HepG2 (cell line): ENCODE measurements around the gene PGPEP1. TPM values are rescaled to one million over a fixed set of nuclear protein-coding genes. Genes with fewer than 3 reads are reported as not detected.
A peak's percentile ranks its signal among the peaks of the same experiment; 100 is the strongest.

Experiments used
- AHR ChIP-seq: IDR thresholded peaks from 2 replicates; pipeline ENCODE4 v1.6.1; 2018; ENCODE audit warnings: missing genetic modification reagents, missing compliant biosample characterization
- ARHGAP35 ChIP-seq: sonication (generic); formaldehyde crosslinking; IDR thresholded peaks from 2 replicates; pipeline ENCODE4 v1.9.0; 2022; ENCODE audit warnings: mild to moderate bottlenecking, inconsistent platforms, moderate library complexity, missing genetic modification reagents, borderline replicate concordance
- ARID2 ChIP-seq: sonication (generic); formaldehyde crosslinking; IDR thresholded peaks from 2 replicates; pipeline ENCODE4 v1.8.1; 2022; ENCODE audit warnings: mild to moderate bottlenecking, missing genetic modification reagents, borderline replicate concordance
- ATF2 ChIP-seq: sonication (generic); formaldehyde crosslinking; IDR thresholded peaks from 2 replicates; pipeline ENCODE4 v1.4.0; 2020; ENCODE audit warnings: missing genetic modification reagents
- ATRX ChIP-seq: sonication (generic); formaldehyde crosslinking; IDR thresholded peaks from 2 replicates; pipeline ENCODE4 v1.4.0; 2020; ENCODE audit warnings: missing genetic modification reagents, borderline replicate concordance
- ELF4 ChIP-seq: sonication (generic); formaldehyde crosslinking; IDR thresholded peaks from 2 replicates; pipeline ENCODE4 v1.5.0; 2020; ENCODE audit warnings: missing genetic modification reagents, mild to moderate bottlenecking, moderate library complexity, borderline replicate concordance
- GMEB1 ChIP-seq: sonication (generic); formaldehyde crosslinking; IDR thresholded peaks from 2 replicates; pipeline ENCODE4 v1.5.1; 2020; ENCODE audit warnings: missing genetic modification reagents, mild to moderate bottlenecking, borderline replicate concordance
- GMEB2 ChIP-seq: IDR thresholded peaks from 2 replicates; pipeline ENCODE4 v1.6.1; 2016; ENCODE audit warnings: missing biosample characterization, missing genetic modification reagents, low read depth
- GTF3A ChIP-seq: sonication (generic); formaldehyde crosslinking; conservative IDR thresholded peaks from 2 replicates; pipeline ENCODE4 v1.4.0; 2020; ENCODE audit warnings: mild to moderate bottlenecking, missing genetic modification reagents
- KAT7 ChIP-seq: IDR thresholded peaks from 2 replicates; pipeline ENCODE4 v1.6.1; 2018; ENCODE audit warnings: borderline replicate concordance, missing compliant biosample characterization
- PHF8 ChIP-seq: sonication (generic); formaldehyde crosslinking; IDR thresholded peaks from 2 replicates; pipeline ENCODE4 v1.5.0; 2020; ENCODE audit warnings: missing genetic modification reagents
- PRDM10 ChIP-seq: sonication (generic); formaldehyde crosslinking; IDR thresholded peaks from 2 replicates; pipeline ENCODE4 v1.4.0; 2020; ENCODE audit warnings: low read depth, missing genetic modification reagents
- SMAD9 ChIP-seq: sonication (generic); formaldehyde crosslinking; IDR thresholded peaks from 2 replicates; pipeline ENCODE4 v1.5.1; 2020; ENCODE audit warnings: mild to moderate bottlenecking, missing genetic modification reagents
- SP5 ChIP-seq: IDR thresholded peaks from 2 replicates; pipeline ENCODE4 v1.6.1; 2016; ENCODE audit warnings: low read depth, borderline replicate concordance
- STAG1 ChIP-seq: sonication (generic); formaldehyde crosslinking; IDR thresholded peaks from 2 replicates; pipeline ENCODE4 v1.4.0; 2020; ENCODE audit warnings: missing genetic modification reagents
- XBP1 ChIP-seq: sonication (generic); formaldehyde crosslinking; IDR thresholded peaks from 2 replicates; pipeline ENCODE4 v1.5.0; 2020; ENCODE audit warnings: missing genetic modification reagents
- ZNF17 ChIP-seq: sonication (generic); formaldehyde crosslinking; IDR thresholded peaks from 2 replicates; pipeline ENCODE4 v1.5.0; 2020; ENCODE audit warnings: mild to moderate bottlenecking, missing genetic modification reagents
- ZNF329 ChIP-seq: sonication (generic); formaldehyde crosslinking; IDR thresholded peaks from 2 replicates; pipeline ENCODE4 v1.9.0; 2021; ENCODE audit warnings: low read depth, mild to moderate bottlenecking, missing genetic modification reagents
- ZNF44 ChIP-seq: sonication (generic); formaldehyde crosslinking; IDR thresholded peaks from 2 replicates; pipeline ENCODE4 v1.5.1; 2020; ENCODE audit warnings: mild to moderate bottlenecking, missing genetic modification reagents
- ZNF556 ChIP-seq: sonication (generic); formaldehyde crosslinking; IDR thresholded peaks from 2 replicates; pipeline ENCODE4 v1.4.0; 2020; ENCODE audit warnings: mild to moderate bottlenecking, missing genetic modification reagents, borderline replicate concordance
- ZNF607 ChIP-seq: sonication (generic); formaldehyde crosslinking; IDR thresholded peaks from 2 replicates; pipeline ENCODE4 v1.5.1; 2020; ENCODE audit warnings: missing genetic modification reagents, mild to moderate bottlenecking, borderline replicate concordance
- ZNF850 ChIP-seq: sonication (generic); formaldehyde crosslinking; conservative IDR thresholded peaks from 2 replicates; pipeline ENCODE4 v1.9.0; 2021; ENCODE audit warnings: mild to moderate bottlenecking, missing genetic modification reagents
- polyA plus RNA-seq, 8 experiments: library from polyadenylated mRNA; depleted of rRNA in 3 of 8; stranded (reverse) in 7 of 8; unstranded in 1 of 8; fragments of >200 nt; fragmentation: Illumina TruSeq in 4 of 8; extraction: Trizol in 4 of 8; gene quantifications; 2 replicates each; pipeline versions ENCODE4 v1.2.1 to v1.2.3, GENCODE V29; 2011 to 2016; ENCODE audit warnings: low read depth in 4 of 8, missing spikeins in 1 of 8, mixed read lengths in 1 of 8; ENCODE audit not compliant: insufficient read depth in 1 of 8
- total RNA-seq, 5 experiments: library from RNA; depleted of rRNA; stranded (reverse); fragments of >200 nt; fragmentation: Illumina TruSeq; extraction: Trizol; gene quantifications; 2 replicates each; pipeline ENCODE4 v1.2.3, GENCODE V29; 2016; ENCODE audit warnings: low read depth in 1 of 5

Gene PGPEP1
- total and polyA plus RNA-seq, 2 of the 13 experiments (the other 11 are each of a cell fraction or from before 2014, with no cell fraction given): 53.1 to 56.6 TPM

- no peak for TF ChIP-seq ZNF329 (CRISPR knock-in tag)
- no peak for TF ChIP-seq ZNF17 (CRISPR knock-in tag)
- no peak for TF ChIP-seq ZNF850 (CRISPR knock-in tag)
- peak; percentile 41; the same call in 1 of the 2 replicates for TF ChIP-seq SP5
- TF ChIP-seq ATRX (CRISPR knock-in tag): no peak
- no peak for TF ChIP-seq SMAD9 (CRISPR knock-in tag)
- no peak for TF ChIP-seq ZNF44 (CRISPR knock-in tag)
- TF ChIP-seq GMEB2: no peak
- no peak for TF ChIP-seq ELF4 (CRISPR knock-in tag)
- TF ChIP-seq STAG1 (CRISPR knock-in tag): no peak
- no peak for TF ChIP-seq AHR (CRISPR knock-in tag)
- no peak; the same call in 1 of the 2 replicates for TF ChIP-seq KAT7
- TF ChIP-seq ZNF556 (CRISPR knock-in tag): no peak
- no peak for TF ChIP-seq ARID2 (CRISPR knock-in tag)
- TF ChIP-seq GMEB1: no peak
- TF ChIP-seq PHF8: no peak
- no peak; the same call in 1 of the 2 replicates for TF ChIP-seq ATF2 (CRISPR knock-in tag)
- TF ChIP-seq XBP1 (CRISPR knock-in tag): no peak
- no peak for TF ChIP-seq ZNF607
- no peak for TF ChIP-seq PRDM10 (CRISPR knock-in tag)
- TF ChIP-seq ARHGAP35: no peak
- no peak for TF ChIP-seq GTF3A (CRISPR knock-in tag)
Measured at GRCh38 chr19:18362934-18363542, 22.6 kb downstream of the PGPEP1 start (continued).
